ENCODE results near the gene ADI1.

ADI1 gene

GRCh38 chr2:3542107-3542506, 22.8 kb upstream of the ADI1 start:
- Histone ChIP-seq H3K9ac (ENCODE audit: low read length) (no peak overlapping the region), H3K27me3 (ENCODE audit: control insufficient read depth in 1 of 2, insufficient read depth in 2 of 2, low read length in 2 of 2) (no peaks in the 10 kb centered on the region), H3K36me3 (ENCODE audit: insufficient read depth, low read length) (peaks cover 64% of the 10 kb centered on the region), H3K4me1 (ENCODE audit: insufficient read depth, low read length) (no peaks in the 10 kb centered on the region), H3K27ac (ENCODE audit: low read depth, low read length) (no peak overlapping the region), H3K9me3 (ENCODE audit: low read length) (no peaks in the 10 kb centered on the region), H3K4me3 (ENCODE audit: low read depth in 1 of 2, low read length in 2 of 2) (no peak overlapping the region)

- Histone ChIP-seq H3K9me3 (ENCODE audit: low read length) (no peaks in the 10 kb centered on the region), H3K36me3 (ENCODE audit: insufficient read depth, low read length) (peaks cover 41% of the 10 kb centered on the region), H3K27ac (ENCODE audit: low read depth, low read length) (no peak overlapping the region), H3K4me3 (ENCODE audit: low read depth in 1 of 2, low read length in 2 of 2) (no peak overlapping the region), H3K4me1 (ENCODE audit: insufficient read depth, low read length) (peaks cover 12% of the 10 kb centered on the region), H3K9ac (ENCODE audit: low read length) (no peak overlapping the region), H3K27me3 (ENCODE audit: control insufficient read depth in 1 of 2, insufficient read depth in 2 of 2, low read length in 2 of 2) (no peaks in the 10 kb centered on the region)
Observed at GRCh38 chr2:3539836-3540235, 20.5 kb upstream of the ADI1 start.

GRCh38 chr2:3536682-3537632, 17.6 kb upstream of the ADI1 start:
- Histone ChIP-seq H3K4me3 (ENCODE audit: low read depth in 1 of 2, low read length in 2 of 2) (peak overlapping the region; percentile 21 to 57), H3K36me3 (ENCODE audit: insufficient read depth, low read length) (peaks cover 23% of the 10 kb centered on the region), H3K4me1 (ENCODE audit: insufficient read depth, low read length) (peaks cover 23% of the 10 kb centered on the region), H3K27me3 (ENCODE audit: control insufficient read depth in 1 of 2, insufficient read depth in 2 of 2, low read length in 2 of 2) (no peaks in the 10 kb centered on the region), H3K27ac (ENCODE audit: low read depth, low read length) (peak overlapping the region; percentile 95), H3K9ac (ENCODE audit: low read length) (peak overlapping the region; percentile 69), H3K9me3 (ENCODE audit: low read length) (no peaks in the 10 kb centered on the region)

- H3K27ac ChIP-seq (ENCODE audit: low read depth, low read length): peak overlapping the region; percentile 95
- peak overlapping the region; percentile 69 for H3K9ac ChIP-seq (ENCODE audit: low read length)
- H3K36me3 ChIP-seq (ENCODE audit: insufficient read depth, low read length): peaks cover 23% of the 10 kb centered on the region
- H3K4me1 ChIP-seq (ENCODE audit: insufficient read depth, low read length): peaks cover 23% of the 10 kb centered on the region
- peak overlapping the region; percentile 21 to 57 for H3K4me3 ChIP-seq (ENCODE audit: low read depth in 1 of 2, low read length in 2 of 2)
- no peaks in the 10 kb centered on the region for H3K9me3 ChIP-seq (ENCODE audit: low read length)
- no peaks in the 10 kb centered on the region for H3K27me3 ChIP-seq (ENCODE audit: control insufficient read depth in 1 of 2, insufficient read depth in 2 of 2, low read length in 2 of 2)
Observed at GRCh38 chr2:3535794-3536681, 16.7 kb upstream of the ADI1 start.

- peak overlapping the region in 1 of 2 donors; percentile 57 for H3K4me3 ChIP-seq (ENCODE audit: low read depth in 1 of 2, low read length in 2 of 2)
Observed at GRCh38 chr2:3535467-3535793, 16.1 kb upstream of the ADI1 start.

GRCh38 chr2:3534251-3534814, 15.0 kb upstream of the ADI1 start:
- peaks cover 23% of the 10 kb centered on the region for H3K4me1 ChIP-seq (ENCODE audit: insufficient read depth, low read length)
- no peak overlapping the region for H3K9ac ChIP-seq (ENCODE audit: low read length)
- peaks cover 19% of the 10 kb centered on the region for H3K36me3 ChIP-seq (ENCODE audit: insufficient read depth, low read length)
- H3K9me3 ChIP-seq (ENCODE audit: low read length): no peaks in the 10 kb centered on the region
- H3K27ac ChIP-seq (ENCODE audit: low read depth, low read length): peak overlapping the region; percentile 32
- no peaks in the 10 kb centered on the region for H3K27me3 ChIP-seq (ENCODE audit: control insufficient read depth in 1 of 2, insufficient read depth in 2 of 2, low read length in 2 of 2)
- no peak overlapping the region for H3K4me3 ChIP-seq (ENCODE audit: low read depth in 1 of 2, low read length in 2 of 2)

More at GRCh38 chr2:3535467-3535793, 16.1 kb upstream of the ADI1 start:
- H3K9me3 ChIP-seq (ENCODE audit: low read length): no peaks in the 10 kb centered on the region
- peak overlapping the region; percentile 95 for H3K27ac ChIP-seq (ENCODE audit: low read depth, low read length)
- peak overlapping the region; percentile 69 for H3K9ac ChIP-seq (ENCODE audit: low read length)
- no peaks in the 10 kb centered on the region for H3K27me3 ChIP-seq (ENCODE audit: control insufficient read depth in 1 of 2, insufficient read depth in 2 of 2, low read length in 2 of 2)
- peaks cover 23% of the 10 kb centered on the region for H3K4me1 ChIP-seq (ENCODE audit: insufficient read depth, low read length)
- H3K36me3 ChIP-seq (ENCODE audit: insufficient read depth, low read length): peaks cover 23% of the 10 kb centered on the region

- peaks cover 23% of the 10 kb centered on the region for H3K4me1 ChIP-seq (ENCODE audit: insufficient read depth, low read length)
- H3K9ac ChIP-seq (ENCODE audit: low read length): peak overlapping the region; percentile 23
- H3K4me3 ChIP-seq (ENCODE audit: low read depth in 1 of 2, low read length in 2 of 2): peak overlapping the region in 1 of 2 donors; percentile 25
- peak overlapping the region; percentile 57 for H3K27ac ChIP-seq (ENCODE audit: low read depth, low read length)
- H3K27me3 ChIP-seq (ENCODE audit: control insufficient read depth in 1 of 2, insufficient read depth in 2 of 2, low read length in 2 of 2): no peaks in the 10 kb centered on the region
- H3K9me3 ChIP-seq (ENCODE audit: low read length): no peaks in the 10 kb centered on the region
- peaks cover 16% of the 10 kb centered on the region for H3K36me3 ChIP-seq (ENCODE audit: insufficient read depth, low read length)
Observed at GRCh38 chr2:3533836-3534235, 14.5 kb upstream of the ADI1 start.

- H3K27ac ChIP-seq (ENCODE audit: low read depth, low read length): peak overlapping the region; percentile 57
- peak overlapping the region in 1 of 2 donors; percentile 25 for H3K4me3 ChIP-seq (ENCODE audit: low read depth in 1 of 2, low read length in 2 of 2)
- peaks cover 23% of the 10 kb centered on the region for H3K4me1 ChIP-seq (ENCODE audit: insufficient read depth, low read length)
- H3K36me3 ChIP-seq (ENCODE audit: insufficient read depth, low read length): peaks cover 18% of the 10 kb centered on the region
- H3K27me3 ChIP-seq (ENCODE audit: control insufficient read depth in 1 of 2, insufficient read depth in 2 of 2, low read length in 2 of 2): no peaks in the 10 kb centered on the region
- no peaks in the 10 kb centered on the region for H3K9me3 ChIP-seq (ENCODE audit: low read length)
- H3K9ac ChIP-seq (ENCODE audit: low read length): peak overlapping the region; percentile 23
Observed at GRCh38 chr2:3532941-3533340, 13.6 kb upstream of the ADI1 start.

GRCh38 chr2:3529316-3530025, 10.1 kb upstream of the ADI1 start:
- Histone ChIP-seq H3K27ac (ENCODE audit: low read depth, low read length) (no peak overlapping the region), H3K9me3 (ENCODE audit: low read length) (no peaks in the 10 kb centered on the region), H3K4me3 (ENCODE audit: low read depth in 1 of 2, low read length in 2 of 2) (no peak overlapping the region), H3K27me3 (ENCODE audit: control insufficient read depth in 1 of 2, insufficient read depth in 2 of 2, low read length in 2 of 2) (no peaks in the 10 kb centered on the region), H3K36me3 (ENCODE audit: insufficient read depth, low read length) (peaks cover 22% of the 10 kb centered on the region), H3K9ac (ENCODE audit: low read length) (no peak overlapping the region), H3K4me1 (ENCODE audit: insufficient read depth, low read length) (peaks cover 21% of the 10 kb centered on the region)

GRCh38 chr2:3527886-3528785, 8.8 kb upstream of the ADI1 start:
- Histone ChIP-seq H3K27me3 (ENCODE audit: control insufficient read depth in 1 of 2, insufficient read depth in 2 of 2, low read length in 2 of 2) (no peaks in the 10 kb centered on the region), H3K9ac (ENCODE audit: low read length) (no peak overlapping the region), H3K4me3 (ENCODE audit: low read depth in 1 of 2, low read length in 2 of 2) (no peak overlapping the region), H3K9me3 (ENCODE audit: low read length) (no peaks in the 10 kb centered on the region), H3K36me3 (ENCODE audit: insufficient read depth, low read length) (peaks cover 17% of the 10 kb centered on the region), H3K4me1 (ENCODE audit: insufficient read depth, low read length) (peaks cover 32% of the 10 kb centered on the region), H3K27ac (ENCODE audit: low read depth, low read length) (no peak overlapping the region)
